GM19351 (cell line): ENCODE data around the gene SELENOO.

ENCODE experiments used
- ATAC-seq: cut with Tn5 transposase; IDR thresholded peaks from one replicate; pipeline ENCODE4 v1.9.1; 2021; ENCODE audit warnings: mild to moderate bottlenecking, moderate library complexity; ENCODE audit not compliant: unreplicated experiment

SELENOO gene

DNA sequence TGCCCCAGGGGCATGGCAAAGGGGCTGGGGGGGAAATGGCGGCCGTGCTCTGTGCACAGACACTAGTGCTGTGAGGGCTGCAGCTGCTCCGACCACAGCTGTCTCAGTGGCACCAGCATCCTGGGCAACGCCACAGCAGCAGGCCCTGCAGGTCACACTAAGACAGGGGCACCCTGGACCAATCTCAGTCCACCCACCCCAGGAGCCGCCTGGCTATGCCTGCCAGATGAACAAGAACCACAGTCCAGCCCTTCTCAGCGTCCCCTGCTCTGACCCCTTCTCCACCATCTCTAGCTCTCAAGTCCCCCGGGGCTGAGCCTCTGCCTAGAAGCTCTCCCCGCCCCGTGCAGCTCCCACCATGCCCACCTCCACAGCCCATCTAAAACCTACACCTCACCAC lies 27.6 kb downstream of the SELENOO start:
- no peak for ATAC-seq

DNA sequence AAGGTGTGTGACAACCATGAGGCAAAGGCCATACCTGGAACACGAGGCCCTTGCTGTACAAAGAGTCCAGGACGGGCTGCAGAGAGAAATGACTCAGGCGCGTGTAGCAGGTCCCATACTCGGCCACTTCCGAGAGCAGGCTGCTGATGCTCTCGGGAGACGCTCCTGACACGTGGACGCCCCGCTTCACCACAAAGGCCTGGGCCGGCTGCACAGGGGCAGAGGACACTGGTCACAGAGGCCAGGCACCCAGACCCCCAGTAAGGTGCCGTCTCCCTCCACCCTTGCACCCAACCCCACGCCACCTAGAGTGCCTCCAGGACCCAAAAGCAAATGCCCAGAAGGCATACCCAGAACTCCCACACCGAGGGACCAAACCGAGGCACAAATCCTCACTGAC lies 28.6 kb downstream of the SELENOO start:
- ATAC-seq: no peak

DNA sequence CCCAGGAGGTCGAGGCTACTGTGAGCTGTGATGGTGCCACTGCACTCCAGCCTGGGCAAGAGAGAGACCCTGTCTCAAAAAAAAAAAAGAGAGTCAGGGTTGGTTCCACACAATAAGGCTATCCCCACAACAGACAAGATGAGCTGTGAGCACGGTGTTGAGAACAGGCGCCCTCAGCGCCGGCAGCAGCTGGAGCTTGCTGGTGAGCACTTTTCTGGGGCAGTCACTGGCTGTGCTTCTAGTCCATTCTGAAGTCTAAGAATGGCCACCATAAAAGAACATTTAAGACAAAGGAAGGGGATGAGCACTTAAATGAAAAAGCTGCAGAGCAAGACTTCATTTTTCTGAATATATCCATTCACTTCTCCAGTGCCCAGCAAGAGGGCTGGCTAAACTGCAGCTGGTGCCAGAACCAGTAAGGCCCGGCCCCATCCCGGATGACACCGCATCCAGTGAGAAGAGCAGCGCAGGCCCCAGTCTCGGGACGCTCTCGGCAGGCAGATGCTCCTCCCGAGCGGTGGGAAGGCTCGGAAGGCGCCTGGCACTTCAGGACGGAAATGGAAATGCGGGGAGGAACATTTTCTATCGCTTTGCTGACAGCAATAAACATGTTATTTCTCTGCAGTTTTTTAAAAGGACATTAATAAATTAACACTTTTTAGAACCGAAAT lies 31.8 kb downstream of the SELENOO start:
- no peak for ATAC-seq

DNA sequence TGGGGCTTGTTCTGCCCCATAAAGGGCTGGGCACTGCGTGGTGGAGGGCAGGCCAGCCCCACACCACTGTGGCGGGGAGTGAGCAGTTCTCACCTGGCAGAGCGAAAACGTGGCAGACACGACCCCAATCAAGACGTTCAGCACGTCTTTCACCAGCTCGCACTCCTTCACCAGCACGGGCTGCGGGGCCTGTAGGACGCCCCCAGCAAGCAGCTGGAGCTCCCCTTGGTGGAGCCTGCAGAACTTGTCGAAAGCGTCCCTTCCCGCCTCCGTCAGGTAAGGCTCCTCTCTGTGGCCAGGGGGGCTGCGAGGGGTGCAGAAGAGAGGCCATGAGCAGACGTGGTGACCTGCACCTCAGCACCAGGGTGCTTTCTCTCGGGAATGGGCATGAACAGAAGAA lies 32.4 kb downstream of the SELENOO start:
- ATAC-seq: no peak

DNA sequence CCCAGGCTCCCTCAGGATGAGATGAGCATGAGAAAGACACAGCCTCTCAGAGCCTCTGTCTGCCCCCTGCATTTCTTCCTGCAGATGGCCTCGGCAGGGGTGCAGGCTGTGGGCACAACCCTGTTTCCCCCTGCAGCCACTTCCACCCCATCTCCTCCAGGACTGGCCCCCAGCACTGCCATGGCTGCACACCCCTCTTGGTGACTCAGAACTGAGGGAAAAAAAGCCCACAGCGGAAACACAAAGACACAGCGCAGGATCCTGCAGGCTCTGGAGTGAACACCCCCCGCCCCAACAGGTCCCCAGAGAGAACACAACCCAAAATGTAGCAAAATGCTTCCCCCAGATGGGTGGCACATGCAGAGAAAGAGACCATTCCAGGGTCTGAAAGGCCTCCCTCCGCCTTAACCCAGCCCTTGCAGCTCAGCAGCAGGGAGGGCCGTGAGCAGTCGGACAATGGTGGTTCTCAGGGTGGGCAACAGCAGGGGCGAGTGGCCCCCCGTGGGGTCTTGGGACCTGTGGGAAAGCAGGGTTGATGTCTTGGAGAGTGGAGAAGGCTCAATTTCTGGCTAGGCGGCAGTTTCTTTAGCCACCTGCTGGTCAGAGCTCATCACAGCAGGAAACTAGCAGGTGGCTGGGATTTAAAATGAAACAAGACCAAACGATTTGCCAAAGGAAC lies 36.1 kb downstream of the SELENOO start:
- no peak for ATAC-seq

DNA sequence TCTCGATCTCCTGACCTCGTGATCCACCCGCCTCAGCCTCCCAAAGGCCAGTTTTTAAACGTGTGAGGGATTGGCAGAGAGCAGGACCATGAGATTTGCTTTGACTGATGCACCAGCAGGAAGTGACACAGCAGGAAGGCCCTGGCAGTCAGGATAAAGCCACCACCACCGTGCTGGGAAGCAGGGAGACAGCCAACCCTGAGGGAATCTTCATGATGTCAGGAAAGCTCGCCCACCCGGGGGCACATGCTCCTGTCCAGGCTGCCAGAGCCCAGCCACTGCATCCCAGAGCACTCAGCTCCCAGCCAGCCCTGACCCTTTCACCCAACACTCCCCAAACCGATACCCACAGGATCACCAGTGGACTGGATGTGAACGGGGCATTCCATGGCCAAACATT lies 37.9 kb downstream of the SELENOO start:
- ATAC-seq: no peak

DNA sequence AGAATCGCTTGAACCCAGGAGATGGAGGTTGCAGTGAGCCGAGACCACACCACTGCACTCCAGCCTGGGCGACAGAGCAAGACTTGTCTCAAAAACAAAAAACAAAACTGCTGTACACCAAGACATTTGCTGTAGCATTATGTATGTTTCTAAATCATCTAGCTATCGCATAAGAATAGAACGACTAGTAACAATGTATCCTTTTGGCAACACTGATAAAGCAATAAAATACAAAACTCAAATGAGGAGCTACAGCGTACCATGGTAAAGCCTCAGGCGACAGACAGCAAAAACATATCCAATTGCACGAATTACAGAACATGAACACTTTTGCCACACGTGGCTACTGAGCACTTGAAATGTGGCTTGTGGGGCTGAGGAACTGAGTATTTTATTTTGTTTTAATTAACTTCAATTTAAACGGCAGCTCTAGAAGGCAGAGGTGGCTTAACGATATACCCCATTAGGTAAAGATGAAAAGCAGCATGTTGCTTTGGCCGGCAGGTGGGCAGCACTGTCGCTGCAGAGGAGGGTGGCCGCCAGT lies 41.7 kb downstream of the SELENOO start:
- ATAC-seq: no peak

DNA sequence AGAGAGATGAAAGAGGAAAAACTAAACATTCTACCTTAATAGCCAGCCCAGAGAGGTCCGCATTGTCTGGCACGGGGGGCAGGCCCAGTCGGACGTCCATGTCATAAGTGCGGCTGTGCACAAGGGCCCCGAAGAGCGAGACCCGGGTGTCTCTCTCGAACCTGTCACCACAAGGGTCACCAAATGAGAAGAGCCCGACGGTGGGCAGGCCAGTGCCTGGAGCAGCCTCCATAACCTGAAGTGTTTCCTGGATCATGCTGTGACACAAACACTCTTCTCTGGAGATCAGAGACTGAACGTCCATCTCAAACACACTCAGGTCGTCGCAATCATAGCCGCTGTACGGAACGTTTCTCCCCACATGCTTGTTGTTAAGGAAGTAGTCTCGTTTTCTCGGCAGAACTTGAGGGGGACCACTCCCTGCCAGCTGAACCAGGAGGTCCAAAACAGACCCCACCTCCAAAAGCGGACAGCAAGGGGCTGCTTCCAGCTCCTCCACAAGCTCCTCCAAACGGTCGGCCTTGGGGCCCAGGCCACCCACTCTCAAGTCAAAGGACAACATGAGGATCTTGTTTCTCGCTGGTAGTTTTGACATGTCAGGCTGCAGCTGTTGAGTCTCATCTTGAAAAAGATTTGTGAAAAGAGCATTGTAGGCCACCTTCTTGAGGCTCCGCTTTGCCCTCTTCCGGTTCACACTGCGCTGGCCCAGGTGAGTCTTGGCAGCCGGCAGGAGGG lies 43.0 kb downstream of the SELENOO start:
- no peak for ATAC-seq

DNA sequence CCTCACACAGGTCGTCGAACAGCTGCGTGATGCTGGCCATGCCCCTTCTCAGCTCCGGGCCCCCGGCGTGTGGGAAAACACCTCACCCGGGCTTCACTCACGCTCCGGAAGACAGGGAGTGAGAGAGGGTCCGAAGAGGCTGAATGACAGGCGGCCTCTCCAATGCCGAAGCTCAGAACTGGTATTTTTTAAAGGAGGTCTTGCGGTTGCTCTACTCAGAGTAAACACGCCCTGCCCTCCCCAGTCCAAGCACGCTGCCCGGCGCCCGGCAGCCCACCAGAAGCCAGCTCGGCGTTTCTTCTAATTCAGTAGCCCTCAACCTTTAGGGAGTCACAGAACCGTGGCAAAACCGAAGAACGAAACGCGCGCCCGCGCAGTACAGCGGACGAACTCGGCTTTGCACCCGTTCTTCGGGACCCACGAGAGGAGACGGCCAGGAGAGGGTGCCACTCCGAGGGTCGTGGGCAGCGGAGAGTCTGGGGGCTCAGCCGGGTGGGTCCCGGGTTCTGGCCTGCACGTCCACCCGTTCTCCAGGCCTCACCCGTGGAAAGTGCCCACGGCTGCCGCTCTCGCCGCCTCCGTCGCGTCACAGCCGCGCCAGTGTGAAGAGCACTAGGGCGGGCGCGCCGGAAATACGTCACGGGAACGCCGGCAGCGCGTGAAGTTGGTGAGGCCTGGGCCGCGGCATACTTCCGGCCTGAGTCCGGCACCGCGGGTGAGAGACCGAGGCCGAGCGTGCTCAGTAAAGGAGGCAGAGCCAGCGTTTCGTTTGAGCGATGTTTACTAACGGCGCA lies 43.8 kb downstream of the SELENOO start, which contains the start of gene TUBGCP6:
Gene TUBGCP6 (minus strand): TSS at position 604 of the 794 bp plus-strand sequence. CDS start 564 bp downstream, at position 40.
- ATAC-seq: peak; percentile 55

DNA sequence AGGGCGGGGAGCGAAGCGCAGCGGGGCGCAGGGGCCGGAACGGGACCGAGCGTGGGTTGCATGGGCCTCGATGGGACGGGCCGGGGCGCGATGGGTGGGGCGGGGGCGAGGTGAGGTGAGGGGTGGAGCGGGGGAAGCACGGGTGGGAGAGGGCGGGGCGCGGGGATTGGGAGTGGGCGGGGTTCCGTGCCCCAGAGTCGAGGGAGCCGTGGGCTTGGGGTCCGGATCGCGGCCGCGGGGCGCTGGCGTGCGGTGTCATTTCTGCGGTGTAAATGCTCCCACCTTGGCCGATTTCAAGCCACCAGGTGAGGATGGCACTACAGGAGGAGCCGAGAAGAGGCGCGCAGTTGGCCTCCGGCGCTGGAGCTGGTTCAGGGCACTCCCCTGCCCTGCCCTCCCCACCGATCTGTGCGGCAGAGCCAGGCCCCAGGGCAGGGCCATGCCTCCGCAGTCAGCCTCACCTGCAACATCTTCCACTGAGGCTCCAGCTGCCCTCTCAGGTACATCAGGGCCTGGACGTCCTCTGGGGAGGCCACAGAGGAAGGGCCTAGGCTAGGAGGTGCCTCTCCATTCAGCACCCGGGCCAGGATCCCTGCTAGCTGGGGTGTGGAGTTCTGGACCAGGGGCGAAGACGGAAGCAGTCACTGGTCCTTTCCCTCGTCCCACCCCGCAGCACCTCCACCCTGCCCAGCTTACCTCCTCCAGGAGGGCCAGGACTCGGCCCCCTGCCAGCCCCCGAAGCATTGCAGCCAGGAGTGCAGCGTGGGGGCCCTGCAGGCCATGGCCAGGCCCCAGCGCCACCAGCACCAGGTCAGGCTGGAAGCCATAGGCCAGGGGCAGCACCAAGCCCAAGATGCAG lies 44.6 kb downstream of the SELENOO start:
- no peak for ATAC-seq

DNA sequence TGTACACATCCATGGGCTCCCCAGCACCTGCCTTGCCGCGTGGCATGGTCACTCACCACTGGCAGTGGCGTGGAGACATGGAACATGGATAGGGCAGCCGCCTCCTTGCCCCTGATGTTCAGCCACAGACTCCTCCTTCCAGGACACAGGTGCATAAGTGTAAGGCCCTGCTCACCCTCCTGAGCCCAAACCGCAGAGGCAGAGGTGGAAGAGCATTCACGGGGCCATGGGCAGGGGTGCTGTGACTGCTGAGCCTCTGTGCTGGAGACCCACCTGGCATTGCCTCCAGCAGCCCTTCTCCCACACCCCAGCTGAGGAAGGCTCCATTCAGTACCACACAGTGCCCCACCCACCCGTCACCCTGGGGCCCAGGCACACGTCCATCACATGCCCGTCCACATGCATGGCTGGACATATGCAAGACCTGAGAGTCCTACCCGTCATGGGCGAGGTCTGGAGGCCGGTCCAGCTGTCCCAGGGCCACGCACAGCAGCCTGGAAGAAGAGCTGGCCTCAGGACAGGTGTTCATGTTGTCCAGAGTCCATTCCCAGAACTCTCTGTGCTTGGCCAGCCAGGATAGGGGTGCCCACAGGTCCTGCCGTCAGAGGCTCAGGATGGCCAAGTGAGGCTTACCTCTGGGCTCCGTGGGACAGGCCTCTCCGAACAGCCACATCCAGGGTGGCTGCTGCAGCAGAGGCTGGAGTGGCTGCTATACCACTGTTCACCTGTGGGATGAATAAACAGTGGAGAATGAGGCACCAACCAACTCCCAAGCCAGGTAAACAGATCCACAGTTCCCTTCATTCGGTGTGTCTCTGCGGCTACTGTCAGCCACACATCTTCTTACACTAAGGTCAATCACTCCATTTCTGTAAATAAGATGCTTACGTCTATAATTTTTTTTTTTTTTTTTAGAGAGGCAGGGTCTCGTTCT lies 45.7 kb downstream of the SELENOO start:
- no peak for ATAC-seq

DNA sequence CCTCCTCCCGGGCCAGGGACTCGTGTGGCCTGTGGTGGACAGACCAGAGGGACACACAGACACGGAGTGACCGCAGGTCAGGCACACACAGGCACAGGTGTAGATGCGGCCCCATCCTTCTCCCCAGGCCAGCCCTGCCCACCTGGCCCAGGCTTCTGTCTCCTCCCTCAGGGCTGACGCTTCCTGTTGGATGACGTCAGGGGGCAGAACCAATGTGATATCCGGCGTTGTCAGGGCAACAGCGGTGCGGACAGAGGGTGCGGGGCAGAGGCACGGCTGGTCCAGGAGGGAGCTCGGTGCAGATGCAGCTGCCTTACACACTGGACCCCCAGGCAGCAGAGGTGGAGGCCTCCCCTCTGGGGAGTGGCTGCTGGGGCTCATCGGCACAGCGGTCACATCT lies 46.9 kb downstream of the SELENOO start:
- no peak for ATAC-seq

DNA sequence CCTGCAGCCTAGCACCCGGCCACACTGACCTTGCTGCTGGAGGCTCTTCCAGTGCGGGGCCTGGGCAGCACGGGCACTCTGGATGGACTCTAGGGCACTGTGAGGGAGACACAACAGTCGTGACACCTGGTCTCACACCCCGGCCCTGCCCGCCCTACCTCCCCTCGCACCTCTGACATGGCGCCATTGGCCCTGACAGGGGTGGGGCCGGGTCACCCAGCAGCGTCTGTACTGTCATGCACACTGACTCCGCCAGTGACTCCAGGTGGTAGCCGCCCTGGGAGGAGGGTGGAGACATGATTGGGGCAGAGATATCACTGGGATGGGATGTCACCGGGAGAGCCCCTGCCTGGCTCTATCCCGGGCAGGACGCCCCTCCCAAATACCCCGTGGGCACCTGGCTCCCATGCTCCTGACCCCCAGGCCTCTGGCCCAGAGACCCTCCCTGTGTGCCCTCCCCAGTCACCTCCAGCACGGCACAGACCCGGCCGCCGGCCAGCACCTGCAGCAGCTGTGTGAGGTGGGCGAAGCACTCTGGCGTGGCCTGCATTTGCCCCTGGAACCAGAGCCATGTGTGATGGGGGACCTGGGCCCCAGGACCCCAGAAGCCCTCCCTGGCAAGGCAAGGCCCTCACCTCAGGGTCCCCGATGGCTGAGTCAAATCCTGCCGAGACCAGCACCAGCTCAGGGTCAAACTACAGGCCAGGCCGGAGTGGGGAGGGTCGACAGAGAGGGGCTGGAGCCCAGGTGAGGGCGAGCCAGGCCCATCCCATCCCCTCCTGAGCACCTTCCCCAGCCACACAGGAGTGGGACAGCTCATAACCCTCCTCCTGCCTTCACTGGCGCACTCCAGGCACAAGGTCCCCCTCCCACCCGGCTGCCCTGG lies 47.6 kb downstream of the SELENOO start:
- ATAC-seq: no peak

DNA sequence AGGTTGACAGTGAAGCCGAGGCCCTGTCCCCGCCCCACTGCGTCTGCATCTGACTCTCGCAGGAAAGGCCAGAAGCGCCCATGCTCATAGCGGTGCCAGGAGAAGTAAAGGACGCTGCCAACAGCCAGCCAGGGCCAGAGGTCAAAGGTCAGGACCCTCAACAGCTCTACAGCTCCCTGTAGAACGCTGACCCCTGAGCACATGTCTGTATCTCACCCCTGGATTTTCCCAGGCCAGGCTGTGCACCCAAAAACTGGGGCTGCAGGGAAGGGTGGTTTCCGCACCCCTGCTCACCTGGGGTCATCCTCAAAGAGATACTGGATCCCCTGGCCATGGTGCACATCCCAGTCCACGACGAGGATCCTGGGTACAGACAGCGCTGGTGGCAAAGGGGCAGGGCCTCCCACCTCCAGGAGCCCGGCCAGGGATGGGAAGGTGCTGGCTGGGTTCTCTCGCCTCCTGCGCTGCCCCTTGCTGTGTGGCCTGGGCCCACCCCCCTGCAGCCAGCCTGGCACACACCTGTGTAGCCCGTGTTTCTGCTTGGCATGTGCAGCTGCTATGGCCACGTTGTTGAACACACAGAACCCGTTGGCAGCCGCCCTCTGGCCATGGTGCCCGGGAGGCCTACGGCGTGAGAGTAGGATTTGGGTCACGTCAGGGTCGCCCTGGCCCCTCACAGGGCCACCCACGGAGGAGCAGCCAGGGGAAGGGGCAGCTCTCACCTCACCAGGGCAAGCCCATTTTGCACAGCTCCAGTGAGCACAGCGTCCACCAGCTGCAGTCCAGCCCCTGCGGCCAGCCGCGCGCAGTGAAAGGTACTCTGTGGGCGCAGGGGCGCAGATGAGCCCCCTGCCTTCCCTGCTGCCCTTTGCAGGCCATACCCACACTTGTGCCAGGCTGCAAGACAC lies 48.8 kb downstream of the SELENOO start:
- no peak for ATAC-seq

DNA sequence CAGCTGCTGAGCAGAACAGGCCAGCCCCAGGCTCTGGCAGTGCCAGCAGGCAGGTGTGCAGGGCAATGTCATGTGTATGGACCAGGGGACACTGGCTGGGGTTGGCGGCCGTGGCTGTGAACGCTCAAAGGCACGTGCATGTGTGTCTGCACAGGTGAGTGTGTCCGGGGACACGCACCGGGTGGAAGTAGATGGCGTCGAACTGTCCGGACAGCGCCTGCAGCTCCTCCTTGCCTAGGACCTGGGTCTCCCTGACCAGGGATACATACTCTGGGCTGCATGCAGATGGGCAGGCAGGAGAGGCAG lies 49.4 kb downstream of the SELENOO start:
- no peak for ATAC-seq

DNA sequence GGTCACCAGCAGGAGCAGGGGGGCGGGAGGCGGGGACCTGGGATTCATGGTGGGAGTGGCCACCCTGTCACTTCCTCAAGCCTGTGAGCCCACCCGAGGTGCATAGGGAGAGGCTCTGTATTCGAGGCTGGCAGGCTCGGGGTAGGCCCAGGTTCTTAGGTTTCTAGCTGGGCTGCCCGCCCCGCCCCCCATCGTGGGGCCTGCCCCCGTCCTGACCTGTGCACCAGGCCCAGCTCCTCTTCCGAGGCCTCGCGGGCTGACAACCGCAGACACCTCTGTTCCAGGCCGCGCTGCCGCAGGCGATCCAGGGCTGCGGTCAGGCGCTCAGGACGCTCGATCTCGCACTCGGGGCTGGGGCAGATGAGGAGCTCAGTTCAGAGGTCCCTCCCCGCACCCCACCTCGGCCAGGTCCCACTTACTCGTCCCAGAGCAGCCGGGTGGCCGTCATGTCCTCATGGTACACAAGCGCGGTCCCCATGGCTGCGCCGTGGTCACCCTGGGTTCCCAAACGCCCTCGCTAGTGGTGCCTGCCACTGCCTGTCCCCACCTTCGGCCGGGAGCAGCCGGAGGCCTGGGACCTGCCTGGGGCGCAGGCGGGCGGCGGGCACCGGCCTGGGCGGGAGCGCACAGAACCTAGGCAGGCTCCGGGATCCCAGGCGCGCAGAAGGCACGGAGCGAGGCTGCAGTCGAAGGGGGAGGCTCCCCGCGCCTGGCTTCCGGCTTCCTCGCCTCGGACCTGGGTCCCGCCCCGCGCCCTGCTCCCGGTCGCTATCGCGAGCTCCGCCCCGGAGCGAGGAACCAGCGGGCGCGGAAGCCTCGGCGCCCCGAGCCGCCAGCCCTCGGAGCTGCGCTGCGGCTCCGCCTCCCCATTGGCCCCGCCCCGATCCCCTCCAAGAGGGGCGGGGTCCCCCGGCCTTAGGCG lies 50.0 kb downstream of the SELENOO start, which contains the start of gene HDAC10:
Gene HDAC10 (minus strand): TSS at position 711 of the 922 bp plus-strand sequence. CDS start 233 bp downstream, at position 478.
- ATAC-seq: peak; percentile 65
